ENCODE measurements around the gene CEBPG.

CEBPG gene

DNA sequence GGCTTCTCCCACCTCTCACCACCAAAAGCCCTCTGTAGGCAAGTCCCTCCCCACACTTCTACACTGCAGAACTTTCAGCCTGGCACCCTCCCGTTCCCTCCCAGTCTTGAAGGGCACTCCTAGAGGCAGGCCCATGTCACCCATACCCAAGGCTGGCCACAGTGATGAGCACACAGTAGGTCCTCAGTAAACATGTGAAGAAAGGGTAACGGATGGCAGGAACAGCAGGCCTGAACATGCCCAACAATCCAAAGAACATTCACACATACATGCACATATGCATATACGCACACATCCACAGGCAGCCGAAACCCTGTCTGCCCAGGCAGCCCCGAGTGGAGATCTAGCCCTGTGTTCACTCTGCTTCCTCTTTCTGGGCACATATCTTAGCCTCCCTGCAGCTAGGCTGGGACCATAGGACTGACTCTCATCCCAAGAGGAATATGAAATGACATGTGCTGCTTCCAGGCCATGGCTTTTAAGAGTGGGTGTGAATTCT lies 55.2 kb downstream of the CEBPG start:
- Histone ChIP-seq H3K4me3 (replicated peaks; ENCODE audit: insufficient read depth, low read length) (no peak overlapping the region), H3K27ac (replicated peaks) (no peak overlapping the region), H3K27me3 (ENCODE audit: insufficient read depth, poor library complexity, severe bottlenecking) (no peaks in the 10 kb centered on the region)
- no peak for DNase-seq (ENCODE audit: low read depth in 1 of 2, low spot score in 1 of 2)
- TF ChIP-seq SPI1 (IDR thresholded peaks at IDR 0.05; ENCODE audit: borderline replicate concordance, low read depth): no peak
- TF ChIP-seq, protein P1, sequence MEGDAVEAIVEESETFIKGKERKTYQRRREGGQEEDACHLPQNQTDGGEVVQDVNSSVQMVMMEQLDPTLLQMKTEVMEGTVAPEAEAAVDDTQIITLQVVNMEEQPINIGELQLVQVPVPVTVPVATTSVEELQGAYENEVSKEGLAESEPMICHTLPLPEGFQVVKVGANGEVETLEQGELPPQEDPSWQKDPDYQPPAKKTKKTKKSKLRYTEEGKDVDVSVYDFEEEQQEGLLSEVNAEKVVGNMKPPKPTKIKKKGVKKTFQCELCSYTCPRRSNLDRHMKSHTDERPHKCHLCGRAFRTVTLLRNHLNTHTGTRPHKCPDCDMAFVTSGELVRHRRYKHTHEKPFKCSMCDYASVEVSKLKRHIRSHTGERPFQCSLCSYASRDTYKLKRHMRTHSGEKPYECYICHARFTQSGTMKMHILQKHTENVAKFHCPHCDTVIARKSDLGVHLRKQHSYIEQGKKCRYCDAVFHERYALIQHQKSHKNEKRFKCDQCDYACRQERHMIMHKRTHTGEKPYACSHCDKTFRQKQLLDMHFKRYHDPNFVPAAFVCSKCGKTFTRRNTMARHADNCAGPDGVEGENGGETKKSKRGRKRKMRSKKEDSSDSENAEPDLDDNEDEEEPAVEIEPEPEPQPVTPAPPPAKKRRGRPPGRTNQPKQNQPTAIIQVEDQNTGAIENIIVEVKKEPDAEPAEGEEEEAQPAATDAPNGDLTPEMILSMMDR (IDR thresholded peaks at IDR 0.05; ENCODE audit: insufficient read depth, low read length): no peak

DNA sequence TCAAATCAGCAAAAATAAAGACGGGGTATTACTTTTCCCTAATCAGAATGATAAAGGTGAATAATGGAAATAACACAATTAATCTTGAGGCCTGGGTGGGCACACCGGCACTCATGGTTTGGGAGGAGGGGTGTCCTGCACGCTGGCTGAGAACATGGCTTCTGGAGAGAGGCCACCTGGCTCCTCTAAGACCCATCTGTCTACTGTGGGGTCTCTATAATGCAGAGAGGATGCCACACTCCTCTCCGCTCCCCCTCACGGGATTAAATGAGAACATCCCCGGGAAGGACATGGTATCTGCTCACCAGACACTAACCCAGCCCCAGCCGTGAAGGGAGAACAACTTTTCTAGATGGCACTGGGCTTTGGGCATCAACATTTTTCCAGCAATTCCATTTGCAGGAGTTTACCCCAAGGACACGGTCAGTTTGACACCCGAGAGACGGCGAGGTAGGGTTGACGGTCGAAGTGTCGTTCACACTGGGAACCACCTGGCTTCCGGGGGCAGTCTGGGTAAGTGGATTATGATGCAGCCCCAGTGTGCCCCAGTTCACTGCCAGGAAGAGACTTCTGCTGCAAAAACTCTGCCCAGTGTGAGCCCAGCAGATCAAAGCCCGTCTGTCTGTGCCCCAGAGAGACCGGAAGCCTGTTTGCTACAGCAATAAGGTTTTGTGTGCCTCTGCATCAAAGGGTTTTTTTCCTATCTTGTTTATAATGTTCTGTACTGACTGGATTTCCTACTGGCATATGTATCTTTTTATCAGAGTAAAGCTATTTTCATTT lies 56.6 kb downstream of the CEBPG start:
- no peak overlapping the region for H3K4me3 ChIP-seq (replicated peaks; ENCODE audit: insufficient read depth, low read length)
- TF ChIP-seq GABPA (IDR thresholded peaks at IDR 0.05; ENCODE audit: low read depth) (no peak), POLR2AphosphoS5 (IDR thresholded peaks at IDR 0.05; ENCODE audit: low read depth) (no peak), SPI1 (IDR thresholded peaks at IDR 0.05; ENCODE audit: borderline replicate concordance, low read depth) (no peak)
- TF ChIP-seq, protein P1 (IDR thresholded peaks at IDR 0.05; ENCODE audit: insufficient read depth, low read length): no peak
- TF ChIP-seq, protein P2, sequence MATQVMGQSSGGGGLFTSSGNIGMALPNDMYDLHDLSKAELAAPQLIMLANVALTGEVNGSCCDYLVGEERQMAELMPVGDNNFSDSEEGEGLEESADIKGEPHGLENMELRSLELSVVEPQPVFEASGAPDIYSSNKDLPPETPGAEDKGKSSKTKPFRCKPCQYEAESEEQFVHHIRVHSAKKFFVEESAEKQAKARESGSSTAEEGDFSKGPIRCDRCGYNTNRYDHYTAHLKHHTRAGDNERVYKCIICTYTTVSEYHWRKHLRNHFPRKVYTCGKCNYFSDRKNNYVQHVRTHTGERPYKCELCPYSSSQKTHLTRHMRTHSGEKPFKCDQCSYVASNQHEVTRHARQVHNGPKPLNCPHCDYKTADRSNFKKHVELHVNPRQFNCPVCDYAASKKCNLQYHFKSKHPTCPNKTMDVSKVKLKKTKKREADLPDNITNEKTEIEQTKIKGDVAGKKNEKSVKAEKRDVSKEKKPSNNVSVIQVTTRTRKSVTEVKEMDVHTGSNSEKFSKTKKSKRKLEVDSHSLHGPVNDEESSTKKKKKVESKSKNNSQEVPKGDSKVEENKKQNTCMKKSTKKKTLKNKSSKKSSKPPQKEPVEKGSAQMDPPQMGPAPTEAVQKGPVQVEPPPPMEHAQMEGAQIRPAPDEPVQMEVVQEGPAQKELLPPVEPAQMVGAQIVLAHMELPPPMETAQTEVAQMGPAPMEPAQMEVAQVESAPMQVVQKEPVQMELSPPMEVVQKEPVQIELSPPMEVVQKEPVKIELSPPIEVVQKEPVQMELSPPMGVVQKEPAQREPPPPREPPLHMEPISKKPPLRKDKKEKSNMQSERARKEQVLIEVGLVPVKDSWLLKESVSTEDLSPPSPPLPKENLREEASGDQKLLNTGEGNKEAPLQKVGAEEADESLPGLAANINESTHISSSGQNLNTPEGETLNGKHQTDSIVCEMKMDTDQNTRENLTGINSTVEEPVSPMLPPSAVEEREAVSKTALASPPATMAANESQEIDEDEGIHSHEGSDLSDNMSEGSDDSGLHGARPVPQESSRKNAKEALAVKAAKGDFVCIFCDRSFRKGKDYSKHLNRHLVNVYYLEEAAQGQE (IDR thresholded peaks at IDR 0.05; ENCODE audit: insufficient replicate concordance, low read depth): no peak
- no peak overlapping the region for H3K27ac ChIP-seq (replicated peaks)
- no peak for DNase-seq (ENCODE audit: low read depth in 1 of 2, low spot score in 1 of 2)
- no peaks in the 10 kb centered on the region for H3K27me3 ChIP-seq (ENCODE audit: insufficient read depth, poor library complexity, severe bottlenecking)

DNA sequence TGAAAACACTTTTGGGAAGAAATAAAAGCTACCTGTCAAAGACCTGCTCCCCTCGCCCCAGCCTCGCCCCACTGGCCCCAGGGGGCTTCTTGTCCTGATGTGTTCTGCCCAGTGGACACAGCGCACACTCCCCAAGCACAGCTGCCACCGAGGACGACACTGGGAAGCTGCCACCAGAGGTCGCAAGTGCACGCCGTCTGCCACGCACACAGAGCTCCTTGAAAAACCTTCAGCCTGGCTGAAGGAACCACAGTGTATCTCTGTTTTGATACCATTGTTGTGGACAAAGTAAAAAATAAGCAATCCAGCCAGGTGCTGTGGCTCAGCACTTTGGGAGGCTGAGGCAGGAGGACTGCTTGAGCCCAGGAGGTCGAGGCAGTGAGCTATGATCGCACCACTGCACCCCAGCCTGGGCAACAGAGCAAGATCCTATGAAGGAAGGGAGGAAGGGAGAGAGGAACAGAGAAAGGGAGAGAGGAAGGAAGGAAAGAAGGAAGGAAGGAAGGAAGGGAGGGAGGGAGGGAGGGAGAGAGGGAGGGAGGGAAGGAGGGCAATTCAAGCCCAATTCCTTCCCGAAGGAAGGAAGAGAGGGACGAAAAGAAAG lies 57.3 kb downstream of the CEBPG start:
- Histone ChIP-seq H3K4me3 (replicated peaks; ENCODE audit: insufficient read depth, low read length) (no peak overlapping the region), H3K27me3 (ENCODE audit: insufficient read depth, poor library complexity, severe bottlenecking) (no peaks in the 10 kb centered on the region), H3K27ac (replicated peaks) (no peak overlapping the region)
- TF ChIP-seq SPI1 (IDR thresholded peaks at IDR 0.05; ENCODE audit: borderline replicate concordance, low read depth): no peak
- TF ChIP-seq, protein P1 (IDR thresholded peaks at IDR 0.05; ENCODE audit: insufficient read depth, low read length): peak; percentile 93
- peak; percentile 31 to 61 for DNase-seq (ENCODE audit: low read depth in 1 of 2, low spot score in 1 of 2)

DNA sequence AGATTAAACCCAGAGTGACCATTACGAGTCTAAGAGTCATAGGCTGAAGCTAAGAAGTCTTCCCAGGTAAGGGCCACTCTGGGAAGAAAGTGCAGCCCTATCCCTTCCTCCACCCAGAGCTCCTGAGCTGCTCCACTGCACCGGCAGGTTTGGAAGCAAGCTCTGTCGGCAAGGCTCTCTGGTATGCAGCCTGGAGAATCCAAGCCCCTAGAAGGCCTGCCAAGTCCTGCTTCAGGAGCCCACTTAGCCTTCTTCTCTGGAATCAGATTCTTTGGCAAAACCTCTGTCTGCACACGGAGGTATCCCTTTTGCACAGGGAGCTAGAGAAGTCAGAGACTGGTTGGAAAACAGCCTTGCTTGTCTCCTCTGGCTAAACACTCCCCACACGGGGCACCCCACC lies 58.5 kb downstream of the CEBPG start:
- DNase-seq (ENCODE audit: low read depth in 1 of 2, low spot score in 1 of 2): no peak
- TF ChIP-seq POLR2AphosphoS5 (IDR thresholded peaks at IDR 0.05; ENCODE audit: low read depth) (no peak), GABPA (IDR thresholded peaks at IDR 0.05; ENCODE audit: low read depth) (no peak), SPI1 (IDR thresholded peaks at IDR 0.05; ENCODE audit: borderline replicate concordance, low read depth) (no peak)
- TF ChIP-seq, protein P2 (IDR thresholded peaks at IDR 0.05; ENCODE audit: insufficient replicate concordance, low read depth): no peak
- TF ChIP-seq, protein P1 (IDR thresholded peaks at IDR 0.05; ENCODE audit: insufficient read depth, low read length): no peak

More for the DNA sequence above, 58.5 kb downstream of the CEBPG start:
- Histone ChIP-seq H3K27ac (replicated peaks) (no peak overlapping the region), H3K4me3 (replicated peaks; ENCODE audit: insufficient read depth, low read length) (no peak overlapping the region), H3K27me3 (ENCODE audit: insufficient read depth, poor library complexity, severe bottlenecking) (no peaks in the 10 kb centered on the region)
